NCI-H128 (cell line): ENCODE measurements around the gene ASPRV1.

Source experiments
- DNase-seq: peaks from one replicate; lab custom pipeline; 2025; ENCODE audit not compliant: unreplicated experiment; lab: John Stamatoyannopoulos, UW

The ASPRV1 gene

DNA sequence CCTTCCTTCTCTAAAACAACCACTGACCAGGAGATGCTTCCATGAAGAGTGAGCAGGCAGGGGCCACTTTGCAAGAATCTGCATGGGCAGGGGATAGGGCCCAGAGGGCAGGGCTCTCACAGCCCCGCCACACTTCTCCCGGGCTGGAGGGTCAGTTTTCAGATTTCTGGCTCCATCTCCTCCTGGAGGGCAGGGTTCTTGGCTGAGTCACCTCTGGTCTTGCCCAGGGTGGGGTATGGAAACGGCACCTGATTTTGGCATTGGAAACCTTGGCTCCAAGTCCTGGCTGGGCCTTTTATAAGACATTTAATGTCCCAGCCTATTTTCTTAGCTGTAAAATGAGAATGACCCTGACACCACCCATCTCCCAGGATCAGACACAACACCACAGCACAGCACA lies 27.6 kb upstream of the ASPRV1 start:
- no peak for DNase-seq

DNA sequence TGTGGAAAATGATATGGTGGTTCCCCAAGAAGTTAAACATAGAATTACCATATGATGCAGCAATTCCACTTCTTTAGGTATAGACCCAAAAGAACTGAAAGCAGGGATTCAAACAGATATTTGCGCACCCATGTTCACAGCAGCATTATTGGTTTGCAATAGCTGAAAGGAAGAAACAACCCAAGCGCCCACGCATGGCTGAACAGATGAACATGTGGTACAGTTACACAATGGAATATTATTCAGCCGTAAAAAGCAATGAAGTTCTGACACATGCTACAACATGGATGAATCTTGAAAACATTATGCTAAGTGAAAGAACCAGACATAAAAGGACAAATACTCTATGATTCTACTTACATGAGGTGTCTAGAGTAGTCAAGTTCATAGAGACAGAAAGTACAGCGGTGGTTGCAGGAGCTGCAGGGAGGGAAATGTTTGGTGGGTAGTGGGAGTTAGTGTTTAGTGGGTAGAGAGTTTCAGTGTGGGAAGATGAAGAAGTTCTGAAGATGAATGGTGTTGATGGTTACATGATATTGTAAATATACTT lies 26.7 kb upstream of the ASPRV1 start:
- no peak for DNase-seq

DNA sequence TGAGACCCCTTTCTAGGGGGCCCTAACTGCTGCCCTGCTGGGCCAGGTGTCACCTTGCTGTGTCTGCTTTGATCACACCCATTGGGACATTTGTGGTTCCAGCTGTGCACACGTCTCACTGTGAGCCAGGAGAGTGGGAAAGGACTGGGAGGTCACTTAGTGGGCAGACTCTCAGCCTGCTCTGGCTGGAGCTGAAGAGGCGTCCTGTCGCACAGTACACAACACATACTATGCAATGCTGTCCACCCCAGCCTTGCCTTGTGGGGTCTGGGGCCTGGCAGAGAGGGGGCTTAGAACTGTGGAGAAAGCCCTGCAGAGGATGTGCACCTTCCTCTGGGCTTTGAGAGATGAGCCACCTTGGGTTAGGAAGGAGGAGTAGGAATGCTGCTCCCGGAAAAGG lies 25.3 kb upstream of the ASPRV1 start:
- no peak for DNase-seq

DNA sequence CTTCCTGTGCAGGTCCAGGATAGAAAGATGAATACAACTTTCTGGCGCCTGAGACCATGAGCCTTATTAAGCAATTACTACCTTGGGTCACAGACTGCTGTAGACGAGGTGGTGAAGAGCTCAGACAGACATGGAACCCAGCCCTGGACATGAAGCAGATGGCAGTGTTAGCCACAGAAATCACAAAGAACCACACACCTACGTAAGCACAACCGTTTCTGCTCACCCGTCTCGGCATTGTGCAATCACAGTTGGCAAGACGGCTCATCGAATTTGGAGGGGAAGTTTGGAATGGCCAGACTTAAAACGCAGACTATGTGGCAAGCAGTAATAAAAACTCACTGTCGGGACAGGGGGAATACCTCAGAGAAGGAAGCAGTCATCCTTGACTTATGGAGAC lies 24.3 kb upstream of the ASPRV1 start:
- no peak for DNase-seq

DNA sequence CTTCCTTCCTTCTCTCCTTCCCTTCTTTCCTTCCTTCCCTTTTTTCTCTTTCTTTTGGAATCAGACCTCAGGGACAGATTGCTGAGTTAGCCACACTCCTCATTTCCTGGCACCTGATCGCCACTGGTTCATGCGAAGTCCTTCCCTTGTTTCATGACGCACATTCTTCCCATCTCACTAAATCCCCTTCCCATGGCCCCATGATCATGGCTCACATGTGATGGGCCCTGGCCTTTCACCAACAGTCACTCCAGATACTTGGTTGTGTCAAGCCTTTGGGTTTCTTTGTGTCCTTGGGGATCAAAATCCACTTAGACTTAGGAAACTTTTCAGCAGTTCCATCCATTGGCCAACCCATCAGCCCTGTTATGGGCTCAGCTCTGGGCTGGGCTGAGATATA lies 23.8 kb upstream of the ASPRV1 start:
- no peak for DNase-seq

DNA sequence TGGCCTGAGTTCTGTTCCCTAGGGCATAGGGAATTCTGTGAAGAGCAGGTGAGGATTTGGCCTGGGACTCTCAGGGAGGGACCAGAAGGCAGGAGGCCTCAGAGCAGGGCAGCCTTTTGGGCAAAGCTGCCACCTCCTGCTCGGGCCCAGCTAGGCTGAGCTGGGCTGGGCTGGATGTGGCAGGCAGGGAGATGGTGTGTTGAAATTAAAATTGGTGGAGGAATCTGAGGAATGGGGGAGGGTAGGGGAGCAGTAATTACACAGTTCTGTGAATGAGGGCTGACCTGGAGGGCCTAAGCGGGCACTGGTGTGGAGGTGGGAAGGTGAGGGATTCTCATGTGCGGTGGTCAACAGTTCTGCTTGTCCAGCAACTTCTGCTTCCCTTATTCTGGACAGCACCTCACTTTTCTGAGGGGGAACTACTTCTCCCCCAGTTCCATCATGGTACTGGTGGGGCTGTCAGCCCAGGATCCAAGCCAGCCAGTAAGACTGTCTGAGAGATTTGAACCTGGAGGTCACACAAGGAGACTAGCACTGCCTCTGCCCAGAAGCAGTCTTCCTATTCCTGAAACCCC lies 22.0 kb upstream of the ASPRV1 start:
- no peak for DNase-seq

DNA sequence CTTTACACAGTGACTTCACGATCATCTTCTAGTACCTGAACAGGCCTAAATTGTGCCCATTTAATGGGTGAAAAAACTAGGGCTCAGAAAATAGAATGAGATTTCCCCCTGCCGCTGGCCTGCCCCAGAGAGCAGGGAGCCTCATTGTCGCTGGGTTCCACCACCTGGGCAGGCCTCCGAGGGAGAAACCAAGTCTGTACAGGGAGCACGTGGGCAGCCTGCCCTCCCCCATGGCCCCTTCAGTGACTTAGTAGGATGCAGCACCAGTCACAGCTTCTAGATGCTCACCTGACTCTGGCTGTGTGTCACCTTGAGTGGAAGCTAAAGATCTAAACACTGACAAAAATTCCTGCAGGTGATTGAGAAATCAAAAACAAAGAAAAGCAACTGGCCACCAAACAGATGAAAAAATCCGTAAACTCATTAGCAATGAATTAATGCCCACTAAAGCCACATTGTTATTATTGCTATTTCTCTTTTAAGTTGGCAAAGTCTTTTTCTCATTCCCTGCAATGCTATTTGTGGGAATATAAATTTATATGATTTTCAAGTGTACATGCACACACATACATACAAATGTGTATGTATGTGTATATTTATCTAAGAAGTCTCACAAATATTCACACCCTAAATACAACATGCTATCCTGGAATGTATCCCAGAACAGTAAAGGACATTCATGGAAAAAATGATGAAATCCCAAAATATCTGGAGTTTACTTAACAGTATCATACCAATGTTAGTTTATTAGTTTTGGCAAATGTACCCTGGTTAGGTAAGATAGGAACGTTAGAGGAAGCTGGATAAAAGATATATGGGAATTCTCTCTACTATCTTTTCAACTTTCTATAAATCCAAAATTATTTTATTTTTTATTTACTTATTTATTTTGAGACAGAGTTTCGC lies 18.7 kb upstream of the ASPRV1 start:
- no peak for DNase-seq

DNA sequence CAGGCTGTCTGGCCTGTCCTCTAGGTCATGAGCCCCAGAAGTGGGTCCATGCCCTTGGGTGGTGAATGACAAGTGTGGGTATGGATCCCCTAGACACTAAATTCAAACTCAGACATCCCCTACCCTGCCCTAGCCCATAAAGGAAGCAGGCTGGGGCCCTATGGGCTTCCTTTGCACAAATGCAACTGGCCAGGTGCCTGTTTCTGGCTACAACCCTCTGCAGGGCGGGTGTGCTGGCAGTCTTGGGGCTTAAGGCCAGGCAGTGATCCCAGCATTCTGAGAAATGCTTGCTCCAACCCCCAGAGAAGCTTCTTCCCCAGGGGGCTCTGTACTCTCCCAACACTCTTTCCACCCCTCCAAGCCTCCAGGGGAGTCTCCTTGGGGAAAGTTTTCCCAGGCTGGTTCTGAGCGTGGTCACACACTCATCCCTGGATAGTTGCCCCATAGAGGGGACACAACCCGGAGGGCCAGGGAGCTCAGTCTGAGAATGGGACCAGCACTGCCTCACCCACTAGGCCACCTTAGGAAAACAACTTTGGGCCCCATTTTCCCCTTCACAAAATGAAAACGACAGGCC lies 16.6 kb upstream of the ASPRV1 start:
- DNase-seq = no peak

DNA sequence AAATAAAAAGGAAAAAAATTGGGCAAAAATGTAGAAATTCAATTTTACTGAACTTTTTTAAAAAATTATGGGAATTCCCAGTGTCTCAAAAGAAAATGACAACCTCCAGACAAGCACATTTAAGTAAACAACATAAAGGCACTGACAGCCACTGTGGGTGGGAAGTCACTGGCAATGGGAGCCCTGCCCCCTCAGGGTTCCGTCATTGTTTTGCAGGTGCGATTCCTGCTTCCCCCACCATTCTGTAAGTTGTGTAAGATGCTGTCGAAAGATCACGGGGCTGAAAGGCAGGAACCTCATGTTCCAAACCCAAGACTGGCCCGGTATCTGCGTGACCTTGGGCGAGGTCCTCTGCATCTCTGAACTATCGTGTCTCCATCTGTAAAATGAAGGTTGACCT lies 15.8 kb upstream of the ASPRV1 start:
- DNase-seq = no peak

DNA sequence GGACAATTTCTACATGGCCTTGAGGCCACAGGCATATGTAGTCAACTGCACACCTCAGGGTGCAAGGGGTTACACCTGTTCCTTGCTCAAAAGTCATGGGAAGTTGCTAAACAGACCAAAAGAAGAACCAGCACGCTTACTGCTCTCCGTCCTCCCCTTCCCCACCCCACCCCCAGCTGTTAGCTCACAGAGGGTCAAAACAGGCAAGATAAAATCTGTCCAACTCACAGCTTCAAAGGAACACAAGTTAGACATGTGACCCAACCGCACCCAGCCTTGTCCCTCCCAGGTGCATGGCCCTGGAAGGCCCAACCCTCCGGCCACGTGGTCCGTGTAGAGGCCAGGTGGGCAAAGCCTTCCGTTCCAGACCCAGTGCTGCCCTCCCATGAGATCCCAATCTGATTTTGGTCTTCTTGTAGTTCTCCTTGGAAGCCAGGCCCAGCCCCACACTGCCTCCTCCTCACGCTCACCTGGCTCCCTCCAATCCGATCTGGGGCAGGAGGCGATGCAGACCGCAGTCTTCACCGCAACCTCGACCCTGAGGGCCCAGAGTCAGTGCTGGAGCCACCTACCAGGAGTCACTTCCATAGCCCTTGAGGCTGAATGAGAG lies 14.5 kb upstream of the ASPRV1 start:
- no peak for DNase-seq

DNA sequence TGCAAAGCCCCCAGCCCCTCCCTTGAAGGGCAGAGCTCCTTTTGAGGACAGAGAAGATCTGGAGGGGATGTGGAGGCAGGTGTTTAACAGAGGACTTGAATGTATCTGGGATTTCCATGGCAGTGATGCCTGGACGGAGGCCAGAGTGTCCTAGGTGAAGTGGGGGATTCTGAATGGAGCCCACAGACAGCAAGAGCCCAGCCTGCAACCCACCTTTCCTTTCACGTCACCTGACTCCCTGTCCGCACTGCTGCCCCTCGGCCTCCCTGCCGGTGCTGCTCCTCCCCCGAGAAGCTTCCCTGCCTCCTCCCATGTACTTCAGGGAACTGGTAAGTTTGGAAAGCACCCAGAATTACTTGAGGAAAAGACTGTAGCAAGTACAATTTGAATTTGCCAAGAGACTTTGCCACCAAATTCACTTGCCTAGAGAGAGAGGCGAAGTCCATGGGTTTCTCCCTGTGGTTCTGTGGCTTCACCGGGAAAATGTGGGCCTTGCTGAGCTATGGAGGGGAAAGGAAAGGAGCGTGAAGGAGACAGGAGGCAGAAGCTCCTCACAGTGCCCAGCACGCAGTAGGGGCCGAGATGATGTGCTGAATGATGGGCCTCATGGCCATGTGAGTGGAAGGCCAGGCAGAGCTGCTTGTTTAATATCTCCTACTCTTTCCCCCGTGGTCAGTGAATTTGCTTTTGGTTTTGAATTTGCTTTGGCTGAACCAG lies 13.9 kb upstream of the ASPRV1 start:
- no peak for DNase-seq

DNA sequence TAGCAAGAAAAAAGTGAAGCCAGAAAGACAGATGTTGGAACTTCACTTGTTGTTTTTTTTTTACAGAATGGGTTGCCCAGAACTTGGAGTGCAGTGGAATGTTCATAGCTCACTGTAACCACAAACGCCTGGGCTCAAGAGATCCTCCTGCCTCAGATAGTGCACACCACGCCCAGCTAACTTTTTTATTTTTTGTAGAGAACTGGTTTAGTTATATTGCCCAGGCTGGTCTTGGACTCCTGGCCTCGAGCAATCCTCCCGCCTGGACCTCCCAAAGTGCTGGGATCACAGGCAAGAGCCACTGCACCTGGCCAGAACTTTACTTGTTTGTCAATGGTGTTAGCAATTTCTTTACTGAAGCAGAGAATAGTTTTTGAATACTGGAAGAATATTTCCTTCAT lies 11.9 kb upstream of the ASPRV1 start:
- DNase-seq = no peak

DNA sequence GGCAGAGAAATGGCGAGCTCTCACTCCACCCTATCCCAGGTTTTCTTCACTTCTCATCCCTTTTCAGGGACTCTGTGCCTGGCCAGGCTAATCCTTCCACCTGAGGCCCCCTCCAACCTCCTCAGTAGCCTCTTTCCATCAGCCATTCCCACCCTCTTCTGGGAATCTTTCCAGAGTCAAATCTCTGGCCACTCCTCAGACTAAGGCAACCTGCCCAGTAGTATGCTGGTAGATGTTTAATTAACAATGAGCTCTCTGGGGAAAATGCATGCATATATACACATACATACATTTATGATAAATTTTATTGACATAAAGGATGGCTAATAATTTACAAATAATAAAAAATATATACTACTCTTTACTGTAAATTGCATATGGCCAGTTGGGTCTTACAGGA lies 11.4 kb upstream of the ASPRV1 start:
- no peak for DNase-seq

DNA sequence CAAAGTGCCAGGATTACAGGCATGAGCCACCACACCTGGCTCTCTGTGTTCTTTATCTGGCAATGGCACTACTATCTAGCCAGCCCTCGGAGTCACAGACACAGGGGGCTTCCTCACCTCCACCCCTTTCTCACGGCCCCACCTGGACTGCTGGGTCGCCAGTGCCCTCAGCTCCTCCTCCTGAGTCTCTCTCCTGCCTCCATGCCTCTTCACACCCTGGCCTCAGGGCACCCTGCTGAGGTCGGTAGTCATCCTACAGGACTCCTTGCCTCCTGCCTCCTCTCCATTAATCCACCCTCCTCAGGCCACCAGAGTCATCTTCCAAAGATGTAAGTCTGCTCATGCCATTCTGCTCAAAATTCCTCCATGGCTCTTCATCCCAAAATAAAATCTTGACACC lies 8.6 kb upstream of the ASPRV1 start:
- DNase-seq = no peak

DNA sequence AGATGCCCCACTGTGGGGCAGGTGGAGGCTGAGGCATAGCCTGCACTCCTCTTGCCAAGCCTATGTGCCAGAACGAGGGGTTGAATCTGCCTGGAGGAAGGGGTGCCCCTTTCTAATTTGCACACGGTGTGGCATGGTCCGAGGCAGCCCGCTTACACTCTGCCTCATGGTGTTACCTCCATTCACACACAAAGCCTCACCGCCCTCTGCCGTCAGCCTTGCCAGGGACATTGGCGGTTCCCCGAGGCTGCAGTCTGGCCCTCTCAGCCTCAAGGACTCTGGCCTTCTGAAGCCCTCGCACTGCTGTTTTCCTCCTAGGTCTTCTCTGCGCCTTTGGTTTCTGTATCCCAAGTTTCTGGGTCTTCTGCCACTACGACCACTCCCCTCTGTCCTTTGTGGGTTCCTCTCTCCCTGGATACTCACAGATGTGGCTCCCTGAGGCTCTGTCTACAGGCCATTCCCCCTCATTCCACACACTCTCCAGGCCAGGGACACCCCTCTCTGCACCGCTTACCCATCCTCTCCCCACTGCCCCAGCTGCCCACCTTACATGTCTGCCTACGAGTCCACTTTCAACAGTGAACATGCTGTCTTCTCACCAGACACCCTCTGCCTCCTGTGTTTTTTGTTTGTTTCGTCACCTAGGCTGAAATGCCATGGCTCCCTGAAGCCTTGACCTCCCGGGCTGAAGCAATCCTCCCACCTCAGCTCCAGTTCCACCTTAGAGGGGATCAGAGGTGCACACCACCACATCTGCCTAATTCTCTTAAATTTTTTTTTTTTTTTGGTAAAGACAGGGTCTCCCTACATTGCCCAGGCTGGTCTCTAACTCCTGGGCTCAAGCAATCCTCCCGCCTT lies 7.9 kb upstream of the ASPRV1 start:
- no peak for DNase-seq

DNA sequence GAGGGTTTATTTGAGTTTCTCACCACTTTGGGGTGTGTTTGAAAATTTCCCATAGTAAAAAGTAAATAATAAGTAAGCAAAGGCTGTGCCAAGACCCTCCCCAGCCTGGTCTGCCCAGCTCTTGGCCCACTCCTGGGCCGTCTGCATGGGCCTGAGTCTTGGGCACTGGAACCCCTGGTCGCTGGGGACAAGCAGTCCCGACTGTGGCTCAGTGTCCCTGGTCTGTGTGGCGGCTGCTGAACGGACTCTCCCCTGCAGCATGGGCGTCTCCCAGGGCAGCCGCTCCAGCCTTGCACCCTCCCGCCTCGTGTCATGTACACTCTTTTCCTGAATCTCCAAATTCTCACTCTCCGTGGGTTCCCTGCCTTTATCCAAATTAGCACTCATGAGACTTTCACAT lies 7.2 kb upstream of the ASPRV1 start:
- DNase-seq = no peak

DNA sequence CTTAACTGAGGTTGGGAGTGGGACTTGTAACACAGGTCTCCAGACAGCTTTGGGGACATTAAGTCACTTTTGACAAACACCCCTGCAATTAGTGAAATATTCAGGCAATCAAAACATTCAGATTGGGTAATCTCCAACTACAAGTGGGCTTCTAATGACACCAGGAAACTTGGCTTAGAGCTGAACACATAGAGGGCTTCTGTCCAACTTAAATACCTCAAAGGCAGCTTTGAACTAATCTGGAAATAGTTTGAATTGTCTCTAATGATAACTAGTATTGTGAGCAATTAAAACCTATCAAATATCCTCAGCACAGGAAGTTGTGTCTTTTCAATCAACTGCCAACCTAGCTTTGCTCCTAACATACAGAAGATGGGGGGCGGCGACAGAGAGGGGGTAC lies 5.1 kb upstream of the ASPRV1 start:
- DNase-seq = no peak

DNA sequence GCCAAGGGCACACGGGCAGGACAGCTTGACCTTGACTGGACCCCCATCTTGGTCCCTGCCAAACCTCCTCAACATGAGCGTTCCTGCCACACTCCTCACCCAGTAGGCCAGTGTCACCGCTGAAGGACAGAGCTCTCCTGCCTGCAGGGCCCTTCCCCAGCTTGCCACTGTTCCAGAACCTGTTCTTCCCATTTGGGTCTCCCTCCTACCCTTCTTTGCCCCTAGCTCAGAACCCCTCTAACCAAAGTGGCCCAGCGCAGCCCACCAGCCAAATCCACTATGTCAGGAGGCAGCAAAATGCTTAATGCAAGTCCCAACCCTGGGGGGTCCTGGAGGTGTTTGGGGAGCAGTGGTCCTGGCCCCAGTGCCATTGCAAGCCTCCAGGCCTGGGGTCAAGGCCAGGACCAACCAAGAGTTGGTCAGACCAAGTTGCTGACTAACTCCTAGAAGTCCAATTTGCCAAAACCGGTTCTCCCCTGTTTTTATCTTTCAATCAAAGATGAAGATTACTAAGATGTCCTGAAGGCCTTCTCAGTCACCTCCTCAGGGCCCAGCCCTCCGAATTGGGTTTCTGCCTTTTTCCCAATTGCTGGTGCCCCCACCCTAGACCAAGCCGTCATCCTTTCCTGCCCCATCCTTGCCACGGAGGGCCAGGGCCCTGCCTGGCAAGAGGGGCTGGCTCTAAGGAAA lies 4.5 kb upstream of the ASPRV1 start:
- DNase-seq = no peak

DNA sequence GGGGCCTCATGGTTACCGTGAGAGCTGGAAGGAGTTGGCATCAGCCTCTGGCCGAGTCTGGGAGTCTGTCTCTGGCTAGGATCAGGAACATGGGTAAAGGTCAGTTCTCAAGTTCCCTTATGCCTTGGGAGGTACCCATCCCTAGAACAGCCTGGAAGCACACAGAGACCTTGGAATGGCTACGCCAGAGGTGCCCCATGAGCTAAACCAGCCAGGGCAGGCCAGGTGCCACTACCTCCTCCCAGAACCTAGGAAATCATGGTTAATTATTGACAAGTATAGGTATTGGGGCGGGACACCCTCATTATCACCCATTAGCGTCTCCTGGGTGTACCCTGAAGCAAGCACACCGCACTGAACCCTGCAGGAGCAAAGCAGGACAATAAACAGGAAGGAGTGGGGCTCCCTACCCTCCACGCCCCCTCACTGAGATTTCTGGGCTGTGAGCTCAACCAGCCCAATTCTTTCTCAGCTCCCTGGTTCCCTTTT lies 3.0 kb upstream of the ASPRV1 start:
- no peak for DNase-seq
